Trophoblast cell (in vitro differentiated cells and primary cell): ENCODE measurements around the gene FAM174B.

Source experiments
- DNase-seq, 2 donors: peaks; one replicate each; pipeline ENCODE4 v3.0.0-alpha.2; 2016
- H2AFZ ChIP-seq: 2 replicates; pipeline ENCODE4 v1.6.1; 2013; ENCODE audit warnings: low read length, moderate library complexity, mild to moderate bottlenecking; ENCODE audit not compliant: insufficient read depth, poor library complexity
- H2AK5ac ChIP-seq: 2 replicates; pipeline ENCODE4 v1.6.1; 2013; ENCODE audit warnings: mild to moderate bottlenecking, low read length
- H2BK120ac ChIP-seq: 2 replicates; pipeline ENCODE4 v1.6.1; 2013; ENCODE audit warnings: low read length, mild to moderate bottlenecking, moderate library complexity; ENCODE audit not compliant: insufficient read depth, poor library complexity
- H2BK12ac ChIP-seq: 2 replicates; pipeline ENCODE4 v1.6.1; 2013; ENCODE audit warnings: mild to moderate bottlenecking, low read length, moderate library complexity
- H2BK5ac ChIP-seq: 2 replicates; pipeline ENCODE4 v1.6.1; 2013; ENCODE audit warnings: low read length, low read depth, moderate library complexity, mild to moderate bottlenecking; ENCODE audit not compliant: poor library complexity
- H3K14ac ChIP-seq: 2 replicates; pipeline ENCODE4 v1.6.1; 2013; ENCODE audit warnings: mild to moderate bottlenecking, low read length
- H3K18ac ChIP-seq: 2 replicates; pipeline ENCODE4 v1.6.1; 2013; ENCODE audit warnings: mild to moderate bottlenecking, low read length
- H3K23ac ChIP-seq: 2 replicates; pipeline ENCODE4 v1.6.1; 2013; ENCODE audit warnings: low read length
- H3K27ac ChIP-seq: 2 replicates; pipeline ENCODE4 v1.5.1; 2013; ENCODE audit warnings: low read depth, mild to moderate bottlenecking, inconsistent platforms, low read length, moderate library complexity
- H3K27me3 ChIP-seq: 2 replicates; pipeline ENCODE4 v1.6.1; 2013; ENCODE audit warnings: inconsistent platforms, mild to moderate bottlenecking, low read length, moderate library complexity; ENCODE audit not compliant: insufficient read depth
- H3K36me3 ChIP-seq, 2 experiments: 1 replicate in 1 of 2; 2 replicates in 1 of 2; pipeline ENCODE4 v1.6.1; 2013; ENCODE audit warnings: low read length in 2 of 2, mild to moderate bottlenecking in 2 of 2, moderate library complexity in 1 of 2; ENCODE audit not compliant: insufficient read depth in 2 of 2, control insufficient read depth in 1 of 2
- H3K4ac ChIP-seq: 2 replicates; pipeline ENCODE4 v1.6.1; 2013; ENCODE audit warnings: low read depth, mild to moderate bottlenecking, low read length, moderate library complexity
- H3K4me1 ChIP-seq, 2 experiments: 1 replicate in 1 of 2; 2 replicates in 1 of 2; pipeline ENCODE4 v1.6.1; 2013; ENCODE audit warnings: low read length in 2 of 2, mild to moderate bottlenecking in 2 of 2, moderate library complexity in 1 of 2; ENCODE audit not compliant: insufficient read depth in 2 of 2, control insufficient read depth in 1 of 2
- H3K4me2 ChIP-seq: 2 replicates; pipeline ENCODE4 v1.6.1; 2013; ENCODE audit warnings: inconsistent platforms, mild to moderate bottlenecking, low read length, moderate library complexity
- H3K4me3 ChIP-seq: 2 replicates; pipeline ENCODE4 v1.5.1; 2013; ENCODE audit warnings: mild to moderate bottlenecking, low read depth, low read length, inconsistent platforms
- H3K79me1 ChIP-seq: one replicate; pipeline ENCODE4 v1.6.1; 2013; ENCODE audit warnings: low read length
- H3K79me2 ChIP-seq: 2 replicates; pipeline ENCODE4 v1.6.1; 2013; ENCODE audit warnings: low read length, mild to moderate bottlenecking; ENCODE audit not compliant: control insufficient read depth, insufficient read depth, poor library complexity
- H3K9ac ChIP-seq: 2 replicates; pipeline ENCODE4 v1.6.1; 2013; ENCODE audit warnings: mild to moderate bottlenecking, low read length
- H3K9me3 ChIP-seq: 2 replicates; pipeline ENCODE4 v1.6.1; 2013; ENCODE audit warnings: low read depth, mild to moderate bottlenecking, control low read depth, inconsistent platforms, low read length; ENCODE audit not compliant: insufficient read depth
- H4K12ac ChIP-seq: 2 replicates; pipeline ENCODE4 v1.6.1; 2013; ENCODE audit warnings: low read depth, mild to moderate bottlenecking, low read length, moderate library complexity
- H4K8ac ChIP-seq: 2 replicates; pipeline ENCODE4 v1.6.1; 2013; ENCODE audit warnings: low read depth, mild to moderate bottlenecking, low read length, moderate library complexity
- H4K91ac ChIP-seq: one replicate; pipeline ENCODE4 v1.6.1; 2013; ENCODE audit warnings: low read depth, mild to moderate bottlenecking, low read length, moderate library complexity
- WGBS: extraction: QIAGEN DNeasy Blood & Tissue Kit; methylation state at CpG from one replicate; pipeline ENCODE4 v1.1.7; 2013; ENCODE audit warnings: missing lambda C conversion rate; ENCODE audit not compliant: insufficient read length, insufficient coverage; ENCODE audit errors: extremely low coverage; 5-methylcytosine and 5-hydroxymethylcytosine counted together

Gene FAM174B

DNA sequence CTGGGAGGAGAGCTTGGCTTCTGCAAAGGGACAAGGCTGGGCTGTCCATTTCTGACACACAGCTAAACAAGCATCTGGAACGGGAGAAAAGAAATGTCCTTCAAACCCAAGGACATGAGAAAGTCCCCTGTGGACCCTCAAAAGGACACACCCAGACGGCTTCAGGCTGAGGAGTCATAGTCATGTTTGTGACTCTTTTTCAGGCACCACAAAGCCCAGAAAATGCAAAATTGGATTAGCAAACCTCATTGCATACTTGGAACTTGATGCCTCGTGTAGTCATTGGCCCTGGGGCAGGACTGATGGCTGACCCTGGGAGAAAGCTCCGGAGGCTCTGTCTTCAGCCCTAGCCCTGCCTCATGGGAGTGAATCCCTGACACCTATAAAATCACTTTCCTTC, 21.5 kb downstream of the FAM174B start:
- no peak overlapping the region for H4K12ac ChIP-seq
- no CpG with 5 or more reads among the region's 4 CpGs for WGBS
- H3K18ac ChIP-seq = no peak overlapping the region
- peak in 1 of 2 donors; percentile 48 for DNase-seq
- peaks cover 3% of the 10 kb centered on the region in 2 experiments for H3K4me1 ChIP-seq
- no peak overlapping the region for H3K4ac ChIP-seq
- H3K14ac ChIP-seq = no peak overlapping the region
- no peak overlapping the region for H2BK5ac ChIP-seq
- no peaks in the 10 kb centered on the region for H3K9me3 ChIP-seq
- H2AFZ ChIP-seq = no peak overlapping the region
- no peak overlapping the region for H4K91ac ChIP-seq
- no peaks in the 10 kb centered on the region for H3K79me2 ChIP-seq
- no peak overlapping the region for H4K8ac ChIP-seq
- H3K4me3 ChIP-seq = no peak overlapping the region
- H3K9ac ChIP-seq = no peak overlapping the region
- no peaks in the 10 kb centered on the region for H3K79me1 ChIP-seq
- no peak overlapping the region for H3K23ac ChIP-seq
- no peak overlapping the region for H2BK12ac ChIP-seq
- no peak overlapping the region for H2AK5ac ChIP-seq
- no peaks in the 10 kb centered on the region for H3K27me3 ChIP-seq
- no peak overlapping the region for H2BK120ac ChIP-seq
- no peaks in the 10 kb centered on the region for H3K36me3 ChIP-seq
- H3K27ac ChIP-seq = no peak overlapping the region
- no peak overlapping the region for H3K4me2 ChIP-seq

DNA sequence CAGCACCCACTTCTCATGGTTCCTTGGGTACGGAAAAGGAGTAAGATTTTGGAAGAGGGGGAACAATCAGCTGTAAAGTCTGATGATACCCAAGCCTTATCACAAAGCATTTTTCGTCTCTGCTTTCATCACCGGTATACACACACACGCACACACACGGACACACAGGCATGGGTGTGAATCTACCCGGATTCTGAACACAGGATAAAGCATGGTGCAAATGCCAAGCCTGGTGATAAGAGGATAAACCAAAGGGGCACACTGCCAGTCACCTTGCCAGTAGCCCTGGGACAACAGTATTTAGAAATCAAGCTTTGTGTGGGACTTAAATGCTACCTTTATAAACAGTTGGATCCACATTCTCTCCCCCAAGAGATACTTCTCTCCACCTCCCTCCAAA, 22.2 kb downstream of the FAM174B start:
- Histone ChIP-seq H2BK5ac (no peak overlapping the region), H3K23ac (no peak overlapping the region), H3K9me3 (no peaks in the 10 kb centered on the region), H3K27ac (no peak overlapping the region), H3K18ac (no peak overlapping the region), H4K91ac (no peak overlapping the region), H3K79me2 (no peaks in the 10 kb centered on the region), H3K4me1 (peaks cover 3% of the 10 kb centered on the region in 2 experiments), H2BK120ac (no peak overlapping the region), H4K8ac (no peak overlapping the region), H2AK5ac (no peak overlapping the region), H4K12ac (no peak overlapping the region), H2BK12ac (no peak overlapping the region), H3K27me3 (no peaks in the 10 kb centered on the region), H3K4ac (no peak overlapping the region), H2AFZ (no peak overlapping the region), H3K79me1 (no peaks in the 10 kb centered on the region), H3K9ac (no peak overlapping the region), H3K4me2 (no peak overlapping the region), H3K4me3 (no peak overlapping the region), H3K36me3 (no peaks in the 10 kb centered on the region), H3K14ac (no peak overlapping the region)
- WGBS = no CpG with 5 or more reads among the region's 6 CpGs
- no peak for DNase-seq

DNA sequence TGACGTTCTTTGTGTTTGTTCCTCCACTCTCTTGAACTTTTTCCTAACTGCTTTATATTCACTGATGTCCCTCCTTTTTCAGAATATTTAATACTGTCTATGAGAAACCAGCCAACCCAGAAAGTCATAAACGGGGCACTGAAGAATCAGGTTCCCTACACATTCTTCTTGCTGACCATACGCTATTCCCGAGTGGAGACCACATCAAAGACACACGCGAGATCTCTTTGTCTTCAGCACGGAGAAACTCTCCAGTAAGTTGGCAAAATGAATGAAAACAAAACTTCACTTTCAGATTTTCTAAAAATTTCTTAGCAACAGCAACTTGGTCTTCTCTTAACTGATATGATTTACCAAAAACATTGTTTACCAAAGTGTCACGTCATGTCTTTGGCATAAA, 22.6 kb downstream of the FAM174B start:
- Histone ChIP-seq H3K4me2 (no peak overlapping the region), H2AK5ac (no peak overlapping the region), H3K36me3 (no peaks in the 10 kb centered on the region), H3K79me1 (no peaks in the 10 kb centered on the region), H2AFZ (no peak overlapping the region), H3K9me3 (no peaks in the 10 kb centered on the region), H3K4ac (no peak overlapping the region), H2BK12ac (no peak overlapping the region), H4K12ac (no peak overlapping the region), H3K4me3 (no peak overlapping the region), H3K27me3 (no peaks in the 10 kb centered on the region), H3K79me2 (no peaks in the 10 kb centered on the region), H4K91ac (no peak overlapping the region), H3K18ac (no peak overlapping the region), H3K4me1 (peaks cover 3% of the 10 kb centered on the region in 2 experiments), H3K23ac (no peak overlapping the region), H3K9ac (no peak overlapping the region), H3K27ac (no peak overlapping the region), H2BK5ac (no peak overlapping the region), H3K14ac (no peak overlapping the region), H2BK120ac (no peak overlapping the region), H4K8ac (no peak overlapping the region)
- DNase-seq = no peak
- no CpG with 5 or more reads among the region's 8 CpGs for WGBS

DNA sequence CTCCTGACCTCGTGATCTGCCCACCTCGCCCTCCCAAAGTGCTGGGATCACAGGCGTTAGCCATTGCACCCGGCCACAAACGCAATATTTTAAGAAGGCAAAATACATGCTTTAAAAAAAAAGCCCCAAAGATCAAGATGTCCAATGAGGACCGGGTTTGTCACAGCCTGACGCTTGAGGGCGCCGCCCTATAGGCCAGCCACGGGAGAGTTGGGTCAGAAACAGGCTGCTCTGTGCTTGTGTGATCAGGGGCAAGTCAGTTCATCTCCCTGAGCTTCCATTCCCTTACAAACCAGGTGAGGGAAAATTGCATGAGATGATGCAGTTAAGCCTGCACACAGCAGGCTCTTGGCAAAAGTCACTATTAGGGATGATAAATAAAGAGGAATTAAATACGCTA, 23.9 kb downstream of the FAM174B start:
- Histone ChIP-seq H3K36me3 (no peaks in the 10 kb centered on the region), H3K79me1 (no peaks in the 10 kb centered on the region), H3K23ac (no peak overlapping the region), H2BK12ac (no peak overlapping the region), H3K4me1 (no peaks in the 10 kb centered on the region), H3K9ac (no peak overlapping the region), H3K14ac (no peak overlapping the region), H3K9me3 (no peaks in the 10 kb centered on the region), H3K18ac (no peak overlapping the region), H4K12ac (no peak overlapping the region), H3K4ac (no peak overlapping the region), H2BK120ac (no peak overlapping the region), H2BK5ac (no peak overlapping the region), H3K79me2 (no peaks in the 10 kb centered on the region), H3K4me3 (no peak overlapping the region), H4K8ac (no peak overlapping the region), H3K27me3 (no peaks in the 10 kb centered on the region), H4K91ac (no peak overlapping the region), H3K4me2 (no peak overlapping the region), H3K27ac (no peak overlapping the region), H2AFZ (no peak overlapping the region), H2AK5ac (no peak overlapping the region)
- no peak for DNase-seq
- no CpG with 5 or more reads among the region's 11 CpGs for WGBS
